Measurements from ENCODE around the gene KCNS3.

GRCh38 chr2:17933256-17933655, 54.8 kb downstream of the KCNS3 start:
- no peak for TF ChIP-seq POLR2A (IDR thresholded peaks at IDR 0.05)
- no peak for TF ChIP-seq CTCF (IDR thresholded peaks at IDR 0.05)
